ENCODE results near the gene AKAP10.

DNA sequence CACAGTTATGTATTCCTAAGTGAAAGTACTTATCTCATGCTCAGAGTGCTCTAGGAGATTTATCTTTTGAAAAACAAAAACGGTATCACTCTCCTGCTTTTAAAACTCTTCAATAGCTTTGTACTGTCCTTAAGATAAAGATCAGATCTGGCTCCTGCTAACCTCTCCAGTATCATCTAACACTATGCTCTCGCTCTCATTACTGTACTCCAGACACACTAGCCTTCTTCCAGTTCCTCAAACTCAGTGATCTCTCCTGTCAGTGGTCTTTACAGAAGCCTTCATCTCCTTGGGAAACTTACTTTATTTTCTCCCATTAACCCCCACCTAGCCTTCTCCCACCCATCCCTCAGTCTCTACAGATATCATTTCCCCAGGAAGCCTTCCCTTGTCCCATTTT is 120.0 kb downstream of the AKAP10 start:
- TF ChIP-seq, protein P1, sequence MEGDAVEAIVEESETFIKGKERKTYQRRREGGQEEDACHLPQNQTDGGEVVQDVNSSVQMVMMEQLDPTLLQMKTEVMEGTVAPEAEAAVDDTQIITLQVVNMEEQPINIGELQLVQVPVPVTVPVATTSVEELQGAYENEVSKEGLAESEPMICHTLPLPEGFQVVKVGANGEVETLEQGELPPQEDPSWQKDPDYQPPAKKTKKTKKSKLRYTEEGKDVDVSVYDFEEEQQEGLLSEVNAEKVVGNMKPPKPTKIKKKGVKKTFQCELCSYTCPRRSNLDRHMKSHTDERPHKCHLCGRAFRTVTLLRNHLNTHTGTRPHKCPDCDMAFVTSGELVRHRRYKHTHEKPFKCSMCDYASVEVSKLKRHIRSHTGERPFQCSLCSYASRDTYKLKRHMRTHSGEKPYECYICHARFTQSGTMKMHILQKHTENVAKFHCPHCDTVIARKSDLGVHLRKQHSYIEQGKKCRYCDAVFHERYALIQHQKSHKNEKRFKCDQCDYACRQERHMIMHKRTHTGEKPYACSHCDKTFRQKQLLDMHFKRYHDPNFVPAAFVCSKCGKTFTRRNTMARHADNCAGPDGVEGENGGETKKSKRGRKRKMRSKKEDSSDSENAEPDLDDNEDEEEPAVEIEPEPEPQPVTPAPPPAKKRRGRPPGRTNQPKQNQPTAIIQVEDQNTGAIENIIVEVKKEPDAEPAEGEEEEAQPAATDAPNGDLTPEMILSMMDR (IDR thresholded peaks at IDR 0.05; ENCODE audit: control extremely low read depth in 1 of 3, insufficient read depth in 1 of 3, low read depth in 1 of 3, low read length in 3 of 3) = no peak
- TF ChIP-seq GABPA (IDR thresholded peaks at IDR 0.05; ENCODE audit: borderline replicate concordance, insufficient read depth, low read length) (no peak), MAX (IDR thresholded peaks at IDR 0.05) (no peak), POLR2AphosphoS5 (IDR thresholded peaks at IDR 0.05; ENCODE audit: low read depth, low read length) (no peak)

Data from H1 (cell line).